ENCODE results near the gene TMEM176B. TPM values are rescaled to one million over a fixed set of nuclear protein-coding genes. Genes with fewer than 3 reads are reported as not detected.
A peak's percentile ranks its signal among the peaks of the same experiment; 100 is the strongest.

TMEM176B gene
- 100 to 1,000 TPM in 3 of 4 donors, 10 to 100 TPM in 1; 93.3 to 394 (median 300) TPM for total RNA-seq

DNA sequence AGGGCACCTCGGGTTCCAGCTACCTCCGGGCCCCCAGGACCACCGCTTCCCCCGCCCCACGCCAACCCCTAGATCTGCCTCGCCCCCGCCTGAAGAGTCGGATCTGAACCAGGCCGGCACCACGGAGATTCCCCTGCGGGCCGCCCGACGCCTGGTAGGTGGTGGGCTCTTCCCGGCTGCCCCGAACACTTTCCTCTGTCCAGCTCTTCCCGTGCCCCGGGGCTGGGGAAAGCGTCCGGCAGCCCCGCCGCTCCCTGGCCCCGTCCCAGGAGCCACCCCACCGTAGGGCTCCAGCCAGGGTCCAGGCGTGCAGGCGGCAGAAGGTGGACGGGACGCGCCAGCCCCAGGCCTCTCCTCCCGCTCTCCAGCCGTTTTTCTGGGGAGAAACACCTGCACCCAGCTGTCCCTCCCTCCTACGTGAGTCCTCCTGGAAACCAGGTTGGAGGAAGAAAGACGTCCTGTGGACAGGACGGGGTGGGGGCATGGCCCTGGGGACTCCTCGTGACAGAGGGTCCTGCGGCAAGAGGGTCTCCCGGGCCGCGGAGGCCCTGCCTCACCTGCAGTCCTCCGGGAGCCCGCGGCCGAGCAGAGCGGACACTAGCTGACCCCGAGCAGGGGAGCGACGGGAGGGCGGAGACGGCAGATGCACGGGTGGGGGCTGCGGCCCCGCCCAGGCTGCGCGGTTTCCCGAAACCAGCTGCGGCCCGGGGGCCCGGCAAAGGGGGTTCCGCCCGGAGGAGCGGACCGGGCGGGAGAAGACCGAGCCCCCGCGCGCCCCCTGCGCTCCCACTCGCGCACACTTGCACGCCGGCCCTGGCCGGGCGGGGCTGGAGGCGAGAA lies at the start of gene TMEM176B:
Gene TMEM176B (minus strand): TSS at position 624 of the 840 bp plus-strand sequence. CDS start 3,795 bp downstream, outside the sequence.
- Histone ChIP-seq H3K27me3 (no peaks in the 10 kb centered on the region), H3K27ac (peak within 1 kb of the TSS; percentile 73 to 92 (median 91)), H3K36me3 (peaks cover 0 to 17% (median 0%) of the 10 kb centered on the region in 3 donors), H3K9me3 (no peaks in the 10 kb centered on the region), H3K4me1 (peaks cover 0 to 13% (median 5%) of the 10 kb centered on the region in 4 donors), H3K4me3 (peak within 1 kb of the TSS; percentile 50 to 81 (median 64))
- DNase-seq: peak; percentile 25 to 88 (median 78)
- TF ChIP-seq, protein P1, sequence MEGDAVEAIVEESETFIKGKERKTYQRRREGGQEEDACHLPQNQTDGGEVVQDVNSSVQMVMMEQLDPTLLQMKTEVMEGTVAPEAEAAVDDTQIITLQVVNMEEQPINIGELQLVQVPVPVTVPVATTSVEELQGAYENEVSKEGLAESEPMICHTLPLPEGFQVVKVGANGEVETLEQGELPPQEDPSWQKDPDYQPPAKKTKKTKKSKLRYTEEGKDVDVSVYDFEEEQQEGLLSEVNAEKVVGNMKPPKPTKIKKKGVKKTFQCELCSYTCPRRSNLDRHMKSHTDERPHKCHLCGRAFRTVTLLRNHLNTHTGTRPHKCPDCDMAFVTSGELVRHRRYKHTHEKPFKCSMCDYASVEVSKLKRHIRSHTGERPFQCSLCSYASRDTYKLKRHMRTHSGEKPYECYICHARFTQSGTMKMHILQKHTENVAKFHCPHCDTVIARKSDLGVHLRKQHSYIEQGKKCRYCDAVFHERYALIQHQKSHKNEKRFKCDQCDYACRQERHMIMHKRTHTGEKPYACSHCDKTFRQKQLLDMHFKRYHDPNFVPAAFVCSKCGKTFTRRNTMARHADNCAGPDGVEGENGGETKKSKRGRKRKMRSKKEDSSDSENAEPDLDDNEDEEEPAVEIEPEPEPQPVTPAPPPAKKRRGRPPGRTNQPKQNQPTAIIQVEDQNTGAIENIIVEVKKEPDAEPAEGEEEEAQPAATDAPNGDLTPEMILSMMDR (IDR thresholded peaks at IDR 0.05): peak in 1 of 6 experiments; percentile 11
- TF ChIP-seq POLR2A (IDR thresholded peaks at IDR 0.05): peak; percentile 58 to 72

DNA sequence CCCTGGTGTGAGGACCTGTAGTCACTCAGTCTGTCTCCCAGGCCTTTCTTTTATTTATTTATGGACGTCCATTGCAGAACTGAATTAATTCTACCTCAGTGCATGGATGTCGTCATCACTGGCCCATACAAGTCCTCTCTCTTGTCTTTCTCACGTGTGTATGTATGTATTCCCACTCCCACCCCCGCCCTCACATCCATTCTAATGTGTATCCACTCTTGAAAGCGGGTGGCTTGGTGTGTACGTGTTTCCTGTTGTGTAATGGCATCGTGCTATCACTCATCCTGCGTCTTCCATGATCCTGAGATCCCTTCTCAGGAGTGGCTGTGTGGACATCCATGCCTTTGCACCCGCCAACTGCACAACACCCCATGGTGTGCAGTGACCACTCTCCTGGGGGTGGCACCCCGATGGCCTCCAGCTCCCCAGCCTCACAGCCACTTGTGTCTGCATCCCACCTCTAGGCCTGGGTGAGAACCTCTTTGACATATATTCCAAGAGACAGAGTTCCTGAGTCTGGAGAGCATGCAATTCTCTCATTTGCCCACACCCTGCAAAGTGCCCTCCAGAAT lies 49.1 kb upstream of the TMEM176B start:
- H3K4me3 ChIP-seq: no peak overlapping the region
- H3K4me1 ChIP-seq: peaks cover 0 to 3% (median 0%) of the 10 kb centered on the region in 4 donors
- DNase-seq: peak in 1 of 3 donors; percentile 31
- H3K27me3 ChIP-seq: no peaks in the 10 kb centered on the region
- no peaks in the 10 kb centered on the region for H3K36me3 ChIP-seq
- H3K9me3 ChIP-seq: no peaks in the 10 kb centered on the region
- TF ChIP-seq POLR2A (IDR thresholded peaks at IDR 0.05): no peak
- TF ChIP-seq, protein P1 (IDR thresholded peaks at IDR 0.05): no peak
- H3K27ac ChIP-seq: no peak overlapping the region

DNA sequence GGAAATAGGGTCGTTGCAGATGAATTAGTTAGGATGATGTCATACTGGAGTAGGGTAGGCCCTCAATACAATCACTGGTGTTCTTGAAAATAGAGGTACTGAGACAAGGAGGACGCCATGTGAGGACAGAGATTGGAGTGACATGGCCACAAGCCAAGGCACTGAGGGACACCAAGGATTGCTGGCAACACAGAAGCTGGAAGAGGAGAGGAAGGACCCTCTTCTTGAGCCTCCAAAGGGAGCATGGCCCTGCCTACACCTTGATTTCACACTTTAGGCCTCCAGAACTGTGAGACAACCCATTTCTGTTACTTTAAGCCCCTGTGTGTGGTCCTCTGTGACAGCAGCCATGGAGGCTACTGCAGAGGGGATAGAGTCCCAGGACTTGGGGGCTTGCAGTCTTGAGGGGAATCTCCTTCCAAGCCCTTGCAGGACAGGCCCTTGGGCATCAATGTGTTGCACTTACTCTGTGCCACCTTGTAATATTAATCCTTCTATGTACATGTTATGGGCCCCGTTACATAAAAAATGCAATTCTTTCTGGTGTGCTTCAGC lies 48.5 kb upstream of the TMEM176B start:
- Histone ChIP-seq H3K27me3 (no peaks in the 10 kb centered on the region), H3K4me1 (peaks cover 0 to 3% (median 0%) of the 10 kb centered on the region in 4 donors)
- DNase-seq: peak in 1 of 3 donors; percentile 18

DNA sequence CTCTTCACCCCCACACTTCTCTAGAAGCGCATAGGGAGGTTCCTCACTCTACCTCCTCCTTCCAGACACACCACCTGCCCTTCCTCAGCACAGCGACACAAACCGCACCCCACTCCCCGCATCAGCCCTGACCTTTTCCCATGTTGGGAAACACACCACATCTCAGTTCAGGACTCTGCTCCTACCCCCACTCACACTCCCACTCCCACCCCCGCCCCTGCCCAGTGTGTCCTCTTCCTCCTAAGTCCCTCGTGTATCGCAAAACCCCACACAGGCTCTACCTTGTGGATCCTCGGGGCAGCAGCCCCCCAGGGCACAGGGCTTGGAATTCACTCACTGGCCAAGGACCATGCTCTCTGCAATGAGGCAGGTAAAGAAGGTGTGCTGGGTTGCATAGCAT lies 47.9 kb upstream of the TMEM176B start:
- Histone ChIP-seq H3K4me1 (peaks cover 0 to 3% (median 0%) of the 10 kb centered on the region in 4 donors), H3K27ac (no peak overlapping the region), H3K27me3 (no peaks in the 10 kb centered on the region), H3K36me3 (no peaks in the 10 kb centered on the region), H3K4me3 (no peak overlapping the region), H3K9me3 (no peaks in the 10 kb centered on the region)
- peak in 1 of 3 donors; percentile 4 for DNase-seq
- TF ChIP-seq POLR2A (IDR thresholded peaks at IDR 0.05): no peak
- TF ChIP-seq, protein P1 (IDR thresholded peaks at IDR 0.05): no peak

More for the DNA sequence above, 48.5 kb upstream of the TMEM176B start:
- Histone ChIP-seq H3K36me3 (no peaks in the 10 kb centered on the region), H3K27ac (no peak overlapping the region), H3K9me3 (no peaks in the 10 kb centered on the region), H3K4me3 (no peak overlapping the region)
- TF ChIP-seq POLR2A (IDR thresholded peaks at IDR 0.05): no peak
- TF ChIP-seq, protein P1 (IDR thresholded peaks at IDR 0.05): no peak

DNA sequence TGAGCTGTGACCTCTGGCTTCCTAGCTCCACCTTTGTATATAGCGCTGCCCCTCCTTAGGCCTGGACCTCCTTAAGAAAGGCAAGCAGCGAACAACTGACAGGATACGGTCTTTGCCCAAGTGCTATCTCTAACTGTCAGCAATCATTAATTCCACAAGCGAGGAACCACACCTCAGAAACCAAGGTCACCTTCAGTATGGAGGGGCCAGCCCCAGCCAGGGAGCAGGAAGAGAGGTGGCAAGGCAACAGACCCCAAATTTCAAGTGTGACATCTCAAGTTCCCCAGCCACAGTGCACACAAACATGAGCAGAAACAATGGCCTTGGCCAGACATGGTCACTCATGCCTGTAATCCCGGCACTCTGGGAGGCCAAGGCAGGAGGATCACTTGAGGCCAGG lies 47.4 kb upstream of the TMEM176B start:
- no peaks in the 10 kb centered on the region for H3K9me3 ChIP-seq
- H3K36me3 ChIP-seq: no peaks in the 10 kb centered on the region
- peaks cover 0 to 3% (median 0%) of the 10 kb centered on the region in 4 donors for H3K4me1 ChIP-seq
- no peak for TF ChIP-seq POLR2A (IDR thresholded peaks at IDR 0.05)
- TF ChIP-seq, protein P1 (IDR thresholded peaks at IDR 0.05): no peak
- no peak overlapping the region for H3K4me3 ChIP-seq
- H3K27me3 ChIP-seq: no peaks in the 10 kb centered on the region
- DNase-seq: peak in 1 of 3 donors; percentile 25
- H3K27ac ChIP-seq: no peak overlapping the region

Measured in Peyer's patch (tissue), 4 donors.